ENCODE results near the gene ARFGAP3.

Gene ARFGAP3

GRCh38 chr22:42879371-42880021 lies 22.4 kb upstream of the ARFGAP3 start:
- no peak overlapping the region for H3K4me3 ChIP-seq (ENCODE audit: low read depth, low read length)
- DNase-seq (ENCODE audit: low read depth): no peak
- TF ChIP-seq CTCF (IDR thresholded peaks at IDR 0.05; ENCODE audit: insufficient read depth, low read depth, low read length, missing control alignments): no peak

DNA sequence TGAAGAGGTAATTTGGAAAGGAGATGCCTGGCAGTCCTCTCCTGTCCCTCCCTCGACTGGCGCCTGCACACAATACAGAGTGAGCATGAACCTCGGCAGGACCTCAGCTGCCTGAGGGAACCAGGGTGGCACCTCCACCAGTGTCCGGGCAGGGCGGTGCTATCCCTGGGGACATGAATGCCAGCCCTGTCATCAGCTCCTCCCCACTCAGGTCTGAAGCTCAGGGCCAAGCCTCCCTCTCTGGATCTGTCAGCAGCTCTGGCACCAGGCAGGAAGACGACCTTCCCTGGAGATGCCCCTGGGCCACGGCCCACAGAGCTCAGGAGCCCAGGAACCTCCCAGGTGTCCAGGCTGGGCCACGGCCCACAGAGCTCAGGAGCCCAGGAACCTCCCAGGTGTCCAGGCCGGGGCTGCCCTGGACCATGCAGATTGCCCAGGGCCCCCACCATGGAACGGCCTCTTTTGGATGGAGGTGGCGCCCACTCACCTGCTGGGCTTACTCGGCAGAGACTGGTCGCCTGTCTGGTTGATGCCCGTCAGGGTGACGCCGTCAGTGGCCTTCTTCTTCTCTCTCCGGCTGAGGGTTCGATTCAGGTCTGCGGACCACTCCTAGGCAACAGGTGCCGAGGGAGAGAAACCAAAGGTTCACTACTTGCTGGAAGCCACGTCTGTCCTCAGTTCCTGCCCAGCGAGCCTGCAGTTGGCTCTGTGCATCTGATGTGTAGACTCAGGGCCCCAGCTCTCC lies 21.7 kb upstream of the ARFGAP3 start:
- no peak overlapping the region for H3K4me3 ChIP-seq (ENCODE audit: low read depth, low read length)
- DNase-seq (ENCODE audit: low read depth): no peak
- TF ChIP-seq CTCF (IDR thresholded peaks at IDR 0.05; ENCODE audit: insufficient read depth, low read depth, low read length, missing control alignments): no peak

DNA sequence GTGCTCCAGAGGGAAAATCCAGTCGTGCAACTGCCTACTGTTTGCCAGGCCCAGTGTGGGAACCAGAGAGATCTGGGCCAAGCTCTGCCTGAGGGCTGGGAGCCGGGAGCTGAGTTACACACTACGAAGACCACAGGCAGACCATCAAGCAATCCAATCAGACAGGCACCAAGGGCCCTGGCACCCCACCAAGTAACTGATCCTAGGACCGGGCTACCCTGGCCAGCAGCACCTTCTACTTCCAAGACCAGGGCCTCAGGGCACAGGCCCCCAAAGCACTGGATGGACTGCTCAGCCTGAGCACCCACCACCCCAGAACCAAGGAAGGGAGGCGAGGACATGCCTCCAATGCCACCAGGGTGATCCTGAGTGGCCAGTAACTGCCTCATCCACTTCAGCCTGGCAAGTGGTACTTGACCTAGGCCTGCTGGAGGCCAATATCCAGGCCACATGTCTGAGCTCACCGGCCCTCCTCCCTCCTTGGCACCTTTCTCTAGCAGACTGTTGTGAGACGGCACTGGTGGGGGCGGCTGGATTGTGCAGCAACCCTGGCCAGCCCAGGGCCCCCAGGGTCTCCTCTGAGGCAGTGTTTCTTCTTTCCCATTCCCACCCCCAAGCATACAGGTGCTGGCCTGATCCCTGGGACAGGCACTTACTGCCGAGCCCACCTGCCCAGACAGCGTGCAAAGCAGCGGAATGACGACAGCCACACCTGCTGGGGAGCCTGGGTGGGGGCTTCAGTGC lies 20.7 kb upstream of the ARFGAP3 start:
- DNase-seq (ENCODE audit: low read depth): no peak
- no peak for TF ChIP-seq CTCF (IDR thresholded peaks at IDR 0.05; ENCODE audit: insufficient read depth, low read depth, low read length, missing control alignments)
- no peak overlapping the region for H3K4me3 ChIP-seq (ENCODE audit: low read depth, low read length)

DNA sequence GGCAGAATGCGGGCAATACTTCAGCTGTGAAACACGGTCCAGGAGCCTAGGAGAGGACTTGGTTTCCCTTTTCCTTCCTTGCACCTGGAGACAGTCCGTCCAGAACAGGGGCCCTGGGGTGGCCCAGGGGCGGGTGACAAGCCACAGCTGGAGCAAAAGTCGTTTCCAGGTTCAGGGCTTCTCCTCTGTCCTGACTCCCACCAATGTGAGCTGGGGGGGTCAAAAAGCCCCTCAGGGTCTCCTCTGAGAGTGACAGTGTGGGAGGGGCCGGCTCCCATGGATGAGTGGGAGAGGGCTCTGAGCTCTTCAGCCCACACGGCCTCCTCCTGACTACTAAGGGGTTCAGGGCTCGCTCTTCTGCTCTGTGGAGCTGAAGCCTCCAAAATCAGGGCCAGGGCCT lies 20.1 kb upstream of the ARFGAP3 start:
- H3K4me3 ChIP-seq (ENCODE audit: low read depth, low read length): no peak overlapping the region

GRCh38 chr22:42876041-42876440 lies 19.0 kb upstream of the ARFGAP3 start:
- no peak for TF ChIP-seq CTCF (IDR thresholded peaks at IDR 0.05; ENCODE audit: insufficient read depth, low read depth, low read length, missing control alignments)
- DNase-seq (ENCODE audit: low read depth): no peak
- H3K4me3 ChIP-seq (ENCODE audit: low read depth, low read length): no peak overlapping the region

More for the DNA sequence above, 20.1 kb upstream of the ARFGAP3 start:
- no peak for TF ChIP-seq CTCF (IDR thresholded peaks at IDR 0.05; ENCODE audit: insufficient read depth, low read depth, low read length, missing control alignments)
- DNase-seq (ENCODE audit: low read depth): no peak

DNA sequence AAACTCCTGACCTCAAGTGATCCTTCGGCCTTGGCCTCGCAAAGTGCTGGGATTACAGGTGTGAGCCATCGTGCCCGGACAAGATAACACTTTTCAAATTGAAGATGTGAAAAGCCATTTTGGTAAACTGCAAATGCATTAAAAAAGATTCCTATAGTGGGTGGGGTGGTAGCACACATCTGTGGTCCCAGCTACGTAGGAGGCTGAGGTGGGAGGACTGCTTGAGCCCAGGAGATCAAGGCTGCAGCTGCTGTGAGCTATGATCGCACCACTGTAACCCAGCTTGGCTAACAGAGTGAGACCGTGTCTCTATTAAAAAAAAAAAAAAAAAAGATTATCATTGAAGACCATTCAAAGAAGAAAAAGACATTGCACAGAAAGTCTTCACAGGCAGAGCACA lies 16.9 kb upstream of the ARFGAP3 start:
- TF ChIP-seq CTCF (IDR thresholded peaks at IDR 0.05; ENCODE audit: insufficient read depth, low read depth, low read length, missing control alignments): no peak
- H3K4me3 ChIP-seq (ENCODE audit: low read depth, low read length): no peak overlapping the region
- no peak for DNase-seq (ENCODE audit: low read depth)

Measured in GM12865 (cell line).